ENCODE results near the gene MASP1. TPM values are rescaled to one million over a fixed set of nuclear protein-coding genes. Genes with fewer than 3 reads are reported as not detected.

MASP1 gene
- polyA plus RNA-seq, 1 donor (not counting 4 experiments of a cell fraction or from before 2014, with no cell fraction given), result not detected

GRCh38 chr3:187186801-187187421 is 104.6 kb downstream of the MASP1 start:
- Histone ChIP-seq H3K9me1 (ENCODE audit: control insufficient read depth, extremely low read depth, insufficient read depth, low read length) (no peaks in the 10 kb centered on the region), H4K20me1 (ENCODE audit: control insufficient read depth, extremely low read depth, insufficient read depth, low read length) (no peaks in the 10 kb centered on the region), H3K4me1 (ENCODE audit: control insufficient read depth, extremely low read depth, insufficient read depth, low read length) (peaks cover 30% of the 10 kb centered on the region), H3K9ac (ENCODE audit: control insufficient read depth, extremely low read depth, insufficient read depth, low read length) (no peak overlapping the region), H3K4me2 (ENCODE audit: control insufficient read depth, extremely low read depth, insufficient read depth, low read depth, low read length) (peak overlapping the region; percentile 20), H3K27ac (ENCODE audit: control insufficient read depth, insufficient read depth, low read length) (no peak overlapping the region), H2AFZ (ENCODE audit: control insufficient read depth, low read length) (no peak overlapping the region), H3K4me3 (ENCODE audit: control insufficient read depth in 2 of 3, extremely low read depth in 1 of 3, insufficient read depth in 2 of 3, low read depth in 1 of 3, low read length in 3 of 3) (no peak overlapping the region), H3K79me2 (ENCODE audit: control insufficient read depth, insufficient read depth, low read length) (no peaks in the 10 kb centered on the region), H3K9me3 (ENCODE audit: control insufficient read depth, low read depth, low read length) (no peaks in the 10 kb centered on the region), H3K36me3 (ENCODE audit: control insufficient read depth in 2 of 2, extremely low read depth in 1 of 2, insufficient read depth in 2 of 2, low read length in 2 of 2) (no peaks in the 10 kb centered on the region), H3K27me3 (ENCODE audit: control insufficient read depth, extremely low read depth, insufficient read depth, low read length) (no peaks in the 10 kb centered on the region)
- DNase-seq (ENCODE audit: low read depth, low spot score) (no peak), FAIRE-seq (peak; percentile 58)
- no peak for TF ChIP-seq CTCF (optimal IDR thresholded peaks at IDR 0.05 in 1 of 3, IDR thresholded peaks at IDR 0.05 in 1 of 3, conservative IDR thresholded peaks at IDR 0.05 in 1 of 3; ENCODE audit: extremely low read depth in 1 of 3, insufficient read depth in 2 of 3, low read length in 3 of 3)
- TF ChIP-seq EZH2 (IDR thresholded peaks at IDR 0.05; ENCODE audit: low read length), result no peak
- dilution Hi-C loops (cut with MboI; ENCODE audit: extremely low pct_ligation_motif_present, low sequenced_read_pairs), result no loop called here

GRCh38 chr3:187186375-187186774 is 105.2 kb downstream of the MASP1 start:
- Histone ChIP-seq H3K4me3 (ENCODE audit: control insufficient read depth in 2 of 3, extremely low read depth in 1 of 3, insufficient read depth in 2 of 3, low read depth in 1 of 3, low read length in 3 of 3) (no peak overlapping the region), H3K9ac (ENCODE audit: control insufficient read depth, extremely low read depth, insufficient read depth, low read length) (no peak overlapping the region), H3K27ac (ENCODE audit: control insufficient read depth, insufficient read depth, low read length) (no peak overlapping the region), H3K9me3 (ENCODE audit: control insufficient read depth, low read depth, low read length) (no peaks in the 10 kb centered on the region), H3K36me3 (ENCODE audit: control insufficient read depth in 2 of 2, extremely low read depth in 1 of 2, insufficient read depth in 2 of 2, low read length in 2 of 2) (no peaks in the 10 kb centered on the region), H3K27me3 (ENCODE audit: control insufficient read depth, extremely low read depth, insufficient read depth, low read length) (no peaks in the 10 kb centered on the region), H4K20me1 (ENCODE audit: control insufficient read depth, extremely low read depth, insufficient read depth, low read length) (no peaks in the 10 kb centered on the region), H3K4me1 (ENCODE audit: control insufficient read depth, extremely low read depth, insufficient read depth, low read length) (peaks cover 28% of the 10 kb centered on the region), H3K9me1 (ENCODE audit: control insufficient read depth, extremely low read depth, insufficient read depth, low read length) (no peaks in the 10 kb centered on the region), H2AFZ (ENCODE audit: control insufficient read depth, low read length) (no peak overlapping the region), H3K79me2 (ENCODE audit: control insufficient read depth, insufficient read depth, low read length) (no peaks in the 10 kb centered on the region), H3K4me2 (ENCODE audit: control insufficient read depth, extremely low read depth, insufficient read depth, low read depth, low read length) (peak overlapping the region; percentile 20)
- DNase-seq (ENCODE audit: low read depth, low spot score) (no peak), FAIRE-seq (no peak)
- dilution Hi-C loops (cut with MboI; ENCODE audit: extremely low pct_ligation_motif_present, low sequenced_read_pairs), result no loop called here
- TF ChIP-seq EZH2 (IDR thresholded peaks at IDR 0.05; ENCODE audit: low read length), result no peak
- TF ChIP-seq CTCF (optimal IDR thresholded peaks at IDR 0.05 in 1 of 3, IDR thresholded peaks at IDR 0.05 in 1 of 3, conservative IDR thresholded peaks at IDR 0.05 in 1 of 3; ENCODE audit: extremely low read depth in 1 of 3, insufficient read depth in 2 of 3, low read length in 3 of 3), result no peak
